Hepatocyte (in vitro differentiated cells): Measurements from ENCODE around the gene GIN1.
A peak's percentile ranks its signal among the peaks of the same experiment; 100 is the strongest.

Experiments used
- CTCF ChIP-seq: fragments of 200-600 bp; sonication (generic); IDR thresholded peaks from 2 replicates; pipeline ENCODE4 v1.5.1; 2016; ENCODE audit warnings: antibody characterized with exemption, mild to moderate bottlenecking; ENCODE audit not compliant: poor library complexity
- EZH2 ChIP-seq: fragments of 200-600 bp; sonication (generic); IDR thresholded peaks from 2 replicates; pipeline ENCODE4 v1.6.1; 2016; ENCODE audit warnings: antibody characterized with exemption, mild to moderate bottlenecking, borderline replicate concordance

- no peak for TF ChIP-seq EZH2
- TF ChIP-seq CTCF = peak; percentile 88
Measured at GRCh38 chr5:103139264-103139865, 19.4 kb upstream of the GIN1 start.
